ENCODE data around the gene MLXIP.
"Not testable (repeated sequence)": the region's sequence is repeated elsewhere in the genome, so short reads cannot be mapped to it uniquely, and the experiment has no call there.

Gene MLXIP

GRCh38 chr12:122052285-122052684 lies 26.3 kb upstream of the MLXIP start:
- DNase-seq (ENCODE audit: low read depth in 2 of 2) = no peak

GRCh38 chr12:122054842-122055520 lies 23.6 kb upstream of the MLXIP start:
- no peak for DNase-seq (ENCODE audit: low read depth in 2 of 2)

GRCh38 chr12:122056406-122056805 lies 22.1 kb upstream of the MLXIP start:
- not testable (repeated sequence) for DNase-seq (ENCODE audit: low read depth in 2 of 2)

GRCh38 chr12:122057007-122057735 lies 21.4 kb upstream of the MLXIP start:
- DNase-seq (ENCODE audit: low read depth in 2 of 2) = no peak

GRCh38 chr12:122057769-122058168 lies 20.8 kb upstream of the MLXIP start:
- no peak for DNase-seq (ENCODE audit: low read depth in 2 of 2)

- DNase-seq (ENCODE audit: low read depth in 2 of 2) = no peak
Measured at GRCh38 chr12:122058549-122059149, 19.9 kb upstream of the MLXIP start.

- no peak for DNase-seq (ENCODE audit: low read depth in 2 of 2)
Measured at GRCh38 chr12:122059203-122059960, 19.2 kb upstream of the MLXIP start.

GRCh38 chr12:122060081-122060501 lies 18.5 kb upstream of the MLXIP start:
- DNase-seq (ENCODE audit: low read depth in 2 of 2) = no peak

GRCh38 chr12:122061253-122061652 lies 17.3 kb upstream of the MLXIP start:
- DNase-seq (ENCODE audit: low read depth in 2 of 2) = no peak

- no peak for DNase-seq (ENCODE audit: low read depth in 2 of 2)
Measured at GRCh38 chr12:122062832-122063693, 15.5 kb upstream of the MLXIP start.

GRCh38 chr12:122063694-122064024 lies 14.9 kb upstream of the MLXIP start:
- no peak for DNase-seq (ENCODE audit: low read depth in 2 of 2)

GRCh38 chr12:122064025-122064777 lies 14.4 kb upstream of the MLXIP start:
- no peak for DNase-seq (ENCODE audit: low read depth in 2 of 2)

GRCh38 chr12:122064780-122065588 lies 13.6 kb upstream of the MLXIP start:
- DNase-seq (ENCODE audit: low read depth in 2 of 2) = no peak

GRCh38 chr12:122067548-122067947 lies 11.0 kb upstream of the MLXIP start:
- no peak for DNase-seq (ENCODE audit: low read depth in 2 of 2)

- DNase-seq (ENCODE audit: low read depth in 2 of 2) = no peak
Measured at GRCh38 chr12:122067966-122068365, 10.6 kb upstream of the MLXIP start.

- DNase-seq (ENCODE audit: low read depth in 2 of 2) = no peak
Measured at GRCh38 chr12:122072031-122072970, 6.3 kb upstream of the MLXIP start.

GRCh38 chr12:122073815-122074214 lies 4.7 kb upstream of the MLXIP start:
- DNase-seq (ENCODE audit: low read depth in 2 of 2) = no peak

- no peak for DNase-seq (ENCODE audit: low read depth in 2 of 2)
Measured at GRCh38 chr12:122076743-122077495, 1.6 kb upstream of the MLXIP start.
